22Rv1 (cell line): ENCODE measurements around the gene GTF2F2.

Experiments used
- H3K27ac ChIP-seq: fragments of 450-650 bp; 2 replicates; pipeline ENCODE4 v1.5.1; 2017
- ZFX ChIP-seq: fragments of 450-650 bp; IDR thresholded peaks from 2 replicates; pipeline ENCODE4 v1.6.1; 2017; ENCODE audit warnings: antibody characterized with exemption, borderline replicate concordance
- TF ChIP-seq, protein P1 (sequence below): fragments of 450-650 bp; IDR thresholded peaks from 2 replicates; pipeline ENCODE4 v1.5.1; 2017; ENCODE audit warnings: mild to moderate bottlenecking

The GTF2F2 gene

DNA sequence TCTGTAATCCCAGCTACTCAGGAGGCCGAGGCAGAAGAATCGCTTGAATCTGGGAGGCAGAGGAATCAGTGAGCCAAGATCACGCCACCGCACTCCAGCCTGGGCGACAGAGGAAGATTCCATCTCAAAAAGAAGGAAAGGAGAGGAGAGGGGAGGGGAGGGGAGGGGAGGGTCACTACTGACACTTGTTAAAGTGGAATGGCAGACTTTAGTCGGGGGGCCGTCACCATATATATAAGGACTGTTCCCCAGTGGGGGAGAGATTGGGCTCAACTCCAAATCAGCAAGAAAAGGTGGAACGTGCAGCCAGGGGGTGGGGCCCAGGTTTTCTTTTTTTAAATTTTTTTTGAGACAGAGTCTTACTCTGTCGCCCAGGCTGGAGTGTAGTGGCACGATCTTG is 194.5 kb downstream of the GTF2F2 start:
- TF ChIP-seq, protein P1, sequence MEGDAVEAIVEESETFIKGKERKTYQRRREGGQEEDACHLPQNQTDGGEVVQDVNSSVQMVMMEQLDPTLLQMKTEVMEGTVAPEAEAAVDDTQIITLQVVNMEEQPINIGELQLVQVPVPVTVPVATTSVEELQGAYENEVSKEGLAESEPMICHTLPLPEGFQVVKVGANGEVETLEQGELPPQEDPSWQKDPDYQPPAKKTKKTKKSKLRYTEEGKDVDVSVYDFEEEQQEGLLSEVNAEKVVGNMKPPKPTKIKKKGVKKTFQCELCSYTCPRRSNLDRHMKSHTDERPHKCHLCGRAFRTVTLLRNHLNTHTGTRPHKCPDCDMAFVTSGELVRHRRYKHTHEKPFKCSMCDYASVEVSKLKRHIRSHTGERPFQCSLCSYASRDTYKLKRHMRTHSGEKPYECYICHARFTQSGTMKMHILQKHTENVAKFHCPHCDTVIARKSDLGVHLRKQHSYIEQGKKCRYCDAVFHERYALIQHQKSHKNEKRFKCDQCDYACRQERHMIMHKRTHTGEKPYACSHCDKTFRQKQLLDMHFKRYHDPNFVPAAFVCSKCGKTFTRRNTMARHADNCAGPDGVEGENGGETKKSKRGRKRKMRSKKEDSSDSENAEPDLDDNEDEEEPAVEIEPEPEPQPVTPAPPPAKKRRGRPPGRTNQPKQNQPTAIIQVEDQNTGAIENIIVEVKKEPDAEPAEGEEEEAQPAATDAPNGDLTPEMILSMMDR: no peak
- no peak for TF ChIP-seq ZFX
- H3K27ac ChIP-seq: no peak overlapping the region

GRCh38 chr13:45315520-45316167 is 195.3 kb downstream of the GTF2F2 start:
- H3K27ac ChIP-seq: peak overlapping the region; percentile 56
- TF ChIP-seq, protein P1: no peak
- no peak for TF ChIP-seq ZFX

- TF ChIP-seq ZFX: no peak
- TF ChIP-seq, protein P1: no peak
- H3K27ac ChIP-seq: peak overlapping the region; percentile 56
Measured at GRCh38 chr13:45316338-45316737, 196.0 kb downstream of the GTF2F2 start.

DNA sequence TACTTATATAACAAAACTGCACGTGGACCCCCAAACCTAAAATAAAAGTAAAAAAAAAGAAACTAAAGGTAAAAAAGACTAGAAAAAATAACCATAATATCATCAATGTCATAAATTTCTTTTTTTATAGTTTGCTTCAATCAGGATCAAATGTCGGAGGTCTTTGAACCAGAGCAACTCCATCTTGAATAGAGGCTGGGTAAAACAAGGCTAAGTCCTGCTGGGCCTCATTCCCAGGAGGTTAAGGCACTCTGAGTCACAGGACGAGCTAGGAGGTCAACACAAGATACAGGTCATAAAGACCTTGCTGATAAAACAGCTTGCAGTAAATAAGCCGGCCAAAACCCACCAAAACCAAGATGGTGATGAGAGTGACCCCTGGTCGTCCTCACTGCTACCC is 196.7 kb downstream of the GTF2F2 start:
- TF ChIP-seq, protein P1: no peak
- no peak for TF ChIP-seq ZFX
- H3K27ac ChIP-seq: 0 out of 2 replicates have a peak overlapping the region, but pooled peaks have one; percentile 56

- no peak overlapping the region for H3K27ac ChIP-seq
- no peak for TF ChIP-seq ZFX
- TF ChIP-seq, protein P1: no peak
Measured at GRCh38 chr13:45320876-45321629, 200.7 kb downstream of the GTF2F2 start.

DNA sequence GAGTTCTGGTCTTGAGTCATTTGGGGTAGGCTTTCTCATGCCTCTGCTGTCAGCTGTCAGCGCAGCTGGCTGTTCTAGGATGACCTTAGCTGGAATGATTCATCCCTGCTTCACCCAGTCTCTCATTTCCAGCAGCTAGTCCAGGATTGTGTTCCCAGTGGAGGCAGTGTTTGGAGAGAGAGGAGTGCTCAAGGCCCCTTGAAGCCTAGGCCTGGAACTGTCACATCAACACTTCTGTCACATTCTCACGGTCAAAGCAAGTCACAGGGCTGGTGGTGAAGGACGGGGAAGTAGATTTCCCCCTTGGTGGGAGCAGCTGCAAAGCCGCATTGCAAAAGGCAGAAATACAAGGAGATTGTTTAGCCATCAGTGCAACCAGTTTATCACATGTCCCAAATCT is 205.5 kb downstream of the GTF2F2 start:
- no peak overlapping the region for H3K27ac ChIP-seq

More for the DNA sequence above, 205.5 kb downstream of the GTF2F2 start:
- no peak for TF ChIP-seq ZFX
- TF ChIP-seq, protein P1: no peak
